ENCODE data around the gene LGMN.
"Not testable (repeated sequence)": the region's sequence is repeated elsewhere in the genome, so short reads cannot be mapped to it uniquely, and the experiment has no call there.

The LGMN gene

DNA sequence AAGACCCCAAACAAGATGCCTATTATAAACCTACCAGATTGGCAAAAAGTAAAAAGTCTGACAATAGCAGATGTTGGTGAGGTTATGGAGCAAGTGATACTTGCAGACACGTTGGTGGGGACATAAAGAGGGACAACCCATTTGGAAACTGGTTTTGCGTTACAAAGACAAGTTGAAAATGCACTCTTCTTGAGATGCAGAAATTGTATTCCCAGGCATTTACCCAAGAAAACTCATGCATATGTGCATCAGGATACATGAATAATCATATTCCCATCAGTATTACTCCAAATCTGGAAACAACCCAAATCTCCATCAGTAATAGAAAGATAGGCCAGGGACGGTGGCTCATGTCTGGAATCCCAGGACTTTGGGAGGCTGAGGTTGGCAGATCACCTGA is 32.9 kb upstream of the LGMN start:
- no peak for DNase-seq (ENCODE audit: low read depth, low spot score)
- TF ChIP-seq, protein P1, sequence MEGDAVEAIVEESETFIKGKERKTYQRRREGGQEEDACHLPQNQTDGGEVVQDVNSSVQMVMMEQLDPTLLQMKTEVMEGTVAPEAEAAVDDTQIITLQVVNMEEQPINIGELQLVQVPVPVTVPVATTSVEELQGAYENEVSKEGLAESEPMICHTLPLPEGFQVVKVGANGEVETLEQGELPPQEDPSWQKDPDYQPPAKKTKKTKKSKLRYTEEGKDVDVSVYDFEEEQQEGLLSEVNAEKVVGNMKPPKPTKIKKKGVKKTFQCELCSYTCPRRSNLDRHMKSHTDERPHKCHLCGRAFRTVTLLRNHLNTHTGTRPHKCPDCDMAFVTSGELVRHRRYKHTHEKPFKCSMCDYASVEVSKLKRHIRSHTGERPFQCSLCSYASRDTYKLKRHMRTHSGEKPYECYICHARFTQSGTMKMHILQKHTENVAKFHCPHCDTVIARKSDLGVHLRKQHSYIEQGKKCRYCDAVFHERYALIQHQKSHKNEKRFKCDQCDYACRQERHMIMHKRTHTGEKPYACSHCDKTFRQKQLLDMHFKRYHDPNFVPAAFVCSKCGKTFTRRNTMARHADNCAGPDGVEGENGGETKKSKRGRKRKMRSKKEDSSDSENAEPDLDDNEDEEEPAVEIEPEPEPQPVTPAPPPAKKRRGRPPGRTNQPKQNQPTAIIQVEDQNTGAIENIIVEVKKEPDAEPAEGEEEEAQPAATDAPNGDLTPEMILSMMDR (IDR thresholded peaks at IDR 0.05; ENCODE audit: insufficient read depth, low read length, missing control alignments), result no peak
- H3K4me3 ChIP-seq (ENCODE audit: low read depth, low read length), result no peak overlapping the region
- POLR2A ChIA-PET, result interaction anchor here (1.4 kb wide), 1 partner anchor 33 kb away, joined by 5 read pairs; the partner anchor contains the start of gene LGMN
- CTCF ChIA-PET, result interaction anchor here (1.0 to 15.2 kb wide), 5 partner anchors 9 to 94 kb away, joined by 3 to 402 read pairs (median 4); no protein-coding TSS in a partner anchor

- POLR2A ChIA-PET, result interaction anchor here (1.4 kb wide), 1 partner anchor 32 kb away, joined by 5 read pairs; the partner anchor contains the start of gene LGMN
- H3K4me3 ChIP-seq (ENCODE audit: low read depth, low read length), result no peak overlapping the region
- CTCF ChIA-PET, result interaction anchor here (0.7 to 15.2 kb wide), 9 partner anchors 8 to 646 kb away, joined by 3 to 402 read pairs (median 3); partner anchors contain the start of gene LGMN
- no peak for DNase-seq (ENCODE audit: low read depth, low spot score)
- TF ChIP-seq, protein P1 (IDR thresholded peaks at IDR 0.05; ENCODE audit: insufficient read depth, low read length, missing control alignments), result no peak
Measured at GRCh38 chr14:92780444-92781232, 32.2 kb upstream of the LGMN start.

GRCh38 chr14:92778868-92779565 is 30.6 kb upstream of the LGMN start:
- CTCF ChIA-PET, result interaction anchor here (1.2 to 15.2 kb wide), 3 partner anchors 64 to 92 kb away, joined by 3 to 402 read pairs (median 3); no protein-coding TSS in a partner anchor
- H3K4me3 ChIP-seq (ENCODE audit: low read depth, low read length); POLR2A ChIA-PET; DNase-seq (ENCODE audit: low read depth, low spot score): not testable (repeated sequence)

DNA sequence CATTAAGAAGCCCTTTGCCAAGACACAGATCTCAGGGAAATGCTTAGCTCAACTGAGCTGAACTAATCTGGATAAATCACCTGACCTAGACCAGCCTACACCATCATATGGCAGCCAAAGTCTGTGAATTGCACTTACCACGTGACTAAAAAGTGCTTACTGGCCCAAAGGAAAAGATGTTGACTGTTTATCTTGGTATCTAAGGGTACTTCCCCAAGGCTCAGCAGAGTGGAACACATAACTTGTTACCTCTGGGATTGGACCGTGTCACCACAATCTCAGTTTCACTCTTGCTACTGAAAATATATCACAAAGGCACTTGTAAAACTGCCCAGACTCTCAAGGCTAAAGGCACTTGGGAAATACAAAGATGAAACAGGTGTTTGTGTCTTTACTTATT is 26.9 kb upstream of the LGMN start:
- CTCF ChIA-PET, result interaction anchor here (1.7 kb wide), 1 partner anchor 89 kb away, joined by 7 read pairs; no protein-coding TSS in a partner anchor

DNA sequence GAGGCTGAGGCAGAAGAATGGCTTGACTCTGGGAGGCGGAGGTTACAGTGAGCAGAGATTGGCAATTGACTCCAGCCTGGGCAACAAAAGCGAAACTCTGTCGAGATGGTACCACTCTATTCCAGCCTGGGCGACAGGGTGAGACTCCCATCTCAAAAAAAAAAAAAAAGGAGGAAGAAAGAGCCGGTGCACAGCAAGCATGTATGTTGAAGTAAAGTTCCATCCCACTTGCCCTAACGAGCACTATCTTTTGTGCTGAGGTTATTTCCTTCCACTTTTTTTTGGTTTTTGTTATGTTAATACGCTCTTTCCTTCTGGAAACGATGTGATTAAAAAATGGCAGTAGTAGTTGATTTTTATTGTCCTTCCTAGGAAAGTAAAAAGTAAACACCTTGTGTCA is 26.1 kb upstream of the LGMN start:
- no peak for DNase-seq (ENCODE audit: low read depth, low spot score)
- POLR2A ChIA-PET, result no interaction called here
- TF ChIP-seq, protein P1 (IDR thresholded peaks at IDR 0.05; ENCODE audit: insufficient read depth, low read length, missing control alignments), result no peak
- CTCF ChIA-PET, result no interaction called here
- no peak overlapping the region for H3K4me3 ChIP-seq (ENCODE audit: low read depth, low read length)

More for the DNA sequence above, 26.9 kb upstream of the LGMN start:
- POLR2A ChIA-PET; DNase-seq (ENCODE audit: low read depth, low spot score); H3K4me3 ChIP-seq (ENCODE audit: low read depth, low read length): not testable (repeated sequence)

DNA sequence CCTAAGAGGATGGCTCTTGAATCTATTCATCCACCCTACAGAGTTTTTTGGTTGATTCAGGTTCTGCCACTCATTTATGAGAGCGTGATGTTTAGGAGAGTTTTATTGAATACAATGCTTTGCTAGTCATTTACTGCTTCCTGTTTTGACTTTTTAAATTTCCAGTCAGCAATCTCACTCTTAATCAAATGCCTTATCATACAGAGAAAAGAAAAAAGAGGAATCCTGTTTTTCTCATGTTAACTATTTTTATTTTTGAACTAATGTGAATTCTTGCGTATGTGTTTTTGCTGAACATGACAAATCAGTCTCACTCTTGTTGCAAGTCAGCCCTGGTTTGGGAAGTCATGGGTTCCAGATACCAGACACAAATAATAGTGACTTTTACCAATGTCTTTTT is 22.1 kb upstream of the LGMN start:
- ChIA-PET POLR2A (no interaction called here), CTCF (no interaction called here)

More for the DNA sequence above, 22.1 kb upstream of the LGMN start:
- TF ChIP-seq, protein P1 (IDR thresholded peaks at IDR 0.05; ENCODE audit: insufficient read depth, low read length, missing control alignments), result no peak
- no peak overlapping the region for H3K4me3 ChIP-seq (ENCODE audit: low read depth, low read length)
- DNase-seq (ENCODE audit: low read depth, low spot score), result no peak
